DMS153 (cell line): Measurements from ENCODE around the gene UVSSA.
"Not testable (repeated sequence)": the region's sequence is repeated elsewhere in the genome, so short reads cannot be mapped to it uniquely, and the experiment has no call there.

Experiments used
- DNase-seq: peaks from one replicate; lab custom pipeline; 2025; lab: John Stamatoyannopoulos, UW

UVSSA gene

GRCh38 chr4:1316537-1317168, 30.4 kb upstream of the UVSSA start:
- DNase-seq: no peak

DNA sequence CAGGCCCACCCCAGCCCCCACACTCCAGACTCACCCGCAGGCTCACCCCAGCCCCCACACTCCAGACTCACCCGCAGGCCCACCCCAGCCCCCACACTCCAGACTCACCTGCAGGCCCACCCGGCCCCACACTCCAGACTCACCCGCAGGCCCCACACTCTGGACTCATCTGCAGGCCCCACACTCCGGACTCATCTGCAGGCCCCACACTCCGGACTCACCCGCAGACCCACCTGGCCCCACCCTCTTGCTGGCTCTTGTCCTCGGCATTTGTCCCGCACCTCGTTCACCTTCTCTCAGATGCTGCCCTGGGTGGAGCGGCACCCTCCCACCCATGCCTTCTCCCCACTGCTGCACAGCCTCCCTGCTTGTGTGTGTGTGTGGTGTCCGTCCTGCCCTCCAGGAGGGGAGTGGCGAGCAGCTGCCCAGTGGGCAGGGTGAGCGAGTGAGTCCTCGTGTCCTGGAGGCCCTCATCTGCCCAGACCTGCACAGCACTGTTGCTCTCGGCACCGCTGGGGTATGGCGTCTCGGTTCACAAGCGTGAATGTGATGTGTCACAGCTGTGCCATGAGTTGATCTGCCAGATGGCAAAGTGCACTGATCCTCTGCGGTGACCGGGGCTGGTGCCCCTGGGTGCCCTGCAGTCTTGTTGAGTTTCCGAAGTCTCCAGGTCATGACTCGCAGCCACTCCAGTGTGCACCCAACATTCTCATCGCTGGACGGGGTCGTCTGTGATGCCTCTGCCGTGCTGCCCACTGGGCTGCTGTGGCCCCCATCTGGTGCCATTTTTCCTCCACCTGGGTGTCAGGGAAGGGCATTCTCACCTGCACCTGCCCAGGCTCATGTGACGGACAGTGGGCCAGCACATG, 29.6 kb upstream of the UVSSA start:
- DNase-seq: no peak

GRCh38 chr4:1318046-1318375, 29.0 kb upstream of the UVSSA start:
- DNase-seq: no peak

GRCh38 chr4:1318488-1319213, 28.4 kb upstream of the UVSSA start:
- no peak for DNase-seq

DNA sequence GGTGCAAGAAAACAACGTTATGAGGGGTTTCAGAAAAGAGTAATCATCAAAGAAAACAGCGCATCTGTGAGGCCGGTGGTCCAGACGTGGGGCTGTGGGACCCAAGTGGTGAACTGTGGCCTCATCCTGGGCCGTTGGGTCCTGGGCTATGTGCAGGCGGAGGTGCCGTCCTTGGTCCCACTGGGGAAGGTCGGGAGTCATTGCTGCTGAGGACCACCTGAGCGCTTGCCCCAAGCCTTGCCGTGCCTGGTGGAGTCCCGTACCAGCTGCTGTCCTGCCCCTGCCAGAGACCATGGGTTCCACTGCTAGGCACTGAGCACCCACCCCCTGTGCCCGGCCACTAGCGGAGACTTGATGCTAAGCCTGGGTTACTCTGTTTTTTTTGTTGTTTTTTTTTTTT, 25.5 kb upstream of the UVSSA start:
- DNase-seq: no peak

DNA sequence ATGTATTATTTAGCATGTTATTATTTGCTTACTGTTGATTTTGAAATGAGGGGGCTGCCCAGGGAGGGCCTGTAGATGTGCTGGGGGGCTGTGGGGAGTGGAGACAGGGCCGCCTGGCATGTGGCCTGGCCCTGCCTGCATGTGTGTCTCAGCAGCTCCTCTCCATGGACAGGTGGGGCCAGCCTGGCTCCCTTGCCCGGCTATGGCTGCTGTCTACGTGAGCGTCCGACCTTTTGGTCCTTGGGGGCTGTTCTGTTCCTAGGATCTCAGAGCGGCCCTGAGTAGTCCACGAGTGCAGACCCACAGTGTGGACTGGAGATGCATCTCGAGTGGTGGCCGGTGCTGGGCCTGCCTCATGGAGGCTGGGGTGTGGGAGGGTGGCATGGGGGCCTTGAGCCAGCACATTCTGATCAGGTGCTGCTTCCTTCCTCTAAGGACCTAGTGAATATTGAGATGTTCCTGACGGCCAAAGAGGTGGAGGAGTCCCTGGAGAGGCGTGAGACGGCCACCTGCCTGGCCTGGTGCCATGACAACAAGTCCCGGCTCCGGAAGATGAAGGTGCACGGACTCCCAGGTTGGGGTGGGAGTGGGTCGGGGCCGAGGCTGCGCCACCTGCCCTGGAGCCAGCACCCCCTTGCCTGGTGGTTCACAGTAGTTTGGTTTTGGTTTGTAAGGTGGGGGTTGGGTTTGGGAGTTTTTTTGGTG, 24.9 kb upstream of the UVSSA start:
- DNase-seq: no peak

DNA sequence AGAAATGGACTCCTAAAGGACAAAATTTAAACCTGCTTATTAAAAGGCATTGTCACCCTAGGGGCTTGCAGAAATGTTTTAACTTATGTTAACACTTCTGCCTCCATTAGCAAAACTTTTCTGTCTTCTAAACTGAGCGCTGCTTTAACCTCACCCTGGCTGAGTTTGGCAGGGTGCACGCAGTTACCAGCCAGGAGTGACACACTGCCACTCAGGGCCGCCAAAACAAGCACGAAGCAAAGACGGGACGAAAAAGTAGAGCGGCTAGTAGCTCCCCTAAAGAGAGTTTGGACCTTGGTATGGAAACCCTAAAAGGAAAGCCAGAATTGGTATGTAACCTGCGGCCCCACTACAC, 23.8 kb upstream of the UVSSA start:
- no peak for DNase-seq

GRCh38 chr4:1323635-1324442, 23.2 kb upstream of the UVSSA start:
- no peak for DNase-seq

DNA sequence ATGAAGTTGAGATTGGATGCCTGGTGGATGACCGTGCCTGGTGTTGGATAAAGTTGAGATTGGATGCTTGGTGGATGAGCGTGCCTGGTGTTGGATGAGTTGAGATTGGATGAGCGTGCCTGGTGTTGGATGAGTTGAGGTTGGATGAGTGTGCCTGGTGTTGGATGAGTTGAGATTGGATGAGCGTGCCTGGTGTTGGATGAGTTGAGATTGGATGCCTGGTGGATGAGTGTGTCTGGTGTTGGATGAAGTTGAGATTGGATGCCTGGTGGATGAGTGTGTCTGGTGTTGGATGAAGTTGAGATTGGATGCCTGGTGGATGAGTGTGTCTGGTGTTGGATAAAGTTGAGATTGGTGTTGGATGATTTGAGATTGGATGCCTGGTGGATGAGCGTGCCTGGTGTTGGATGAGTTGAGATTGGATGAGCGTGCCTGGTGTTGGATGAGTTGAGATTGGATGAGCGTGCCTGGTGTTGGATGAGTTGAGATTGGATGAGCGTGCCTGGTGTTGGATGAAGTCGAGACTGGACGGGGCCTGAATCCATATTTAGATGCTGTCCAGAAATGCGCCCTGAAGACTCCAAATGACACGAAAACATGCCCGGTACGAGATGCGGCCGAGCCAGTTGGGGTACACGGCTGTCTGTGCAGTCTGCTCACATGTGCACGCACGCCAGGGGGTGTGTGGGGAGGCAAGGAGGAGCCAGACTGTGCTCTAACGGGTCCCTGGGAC, 22.4 kb upstream of the UVSSA start:
- not testable (repeated sequence) for DNase-seq

DNA sequence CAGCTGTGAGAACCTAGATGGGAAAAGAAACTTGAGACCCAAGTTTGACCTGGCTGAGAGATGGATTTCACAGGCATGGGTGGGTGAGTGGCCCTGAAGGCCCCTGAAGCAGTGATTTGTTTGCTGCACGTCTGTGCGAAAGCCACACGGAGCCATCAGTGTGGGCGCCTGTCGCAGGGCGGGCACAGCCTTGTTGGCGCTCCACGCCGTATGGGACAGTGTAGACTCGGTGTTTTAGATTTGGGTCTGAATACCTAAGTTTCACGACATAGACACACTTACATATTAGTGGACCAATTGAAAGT, 21.9 kb upstream of the UVSSA start:
- DNase-seq: no peak

DNA sequence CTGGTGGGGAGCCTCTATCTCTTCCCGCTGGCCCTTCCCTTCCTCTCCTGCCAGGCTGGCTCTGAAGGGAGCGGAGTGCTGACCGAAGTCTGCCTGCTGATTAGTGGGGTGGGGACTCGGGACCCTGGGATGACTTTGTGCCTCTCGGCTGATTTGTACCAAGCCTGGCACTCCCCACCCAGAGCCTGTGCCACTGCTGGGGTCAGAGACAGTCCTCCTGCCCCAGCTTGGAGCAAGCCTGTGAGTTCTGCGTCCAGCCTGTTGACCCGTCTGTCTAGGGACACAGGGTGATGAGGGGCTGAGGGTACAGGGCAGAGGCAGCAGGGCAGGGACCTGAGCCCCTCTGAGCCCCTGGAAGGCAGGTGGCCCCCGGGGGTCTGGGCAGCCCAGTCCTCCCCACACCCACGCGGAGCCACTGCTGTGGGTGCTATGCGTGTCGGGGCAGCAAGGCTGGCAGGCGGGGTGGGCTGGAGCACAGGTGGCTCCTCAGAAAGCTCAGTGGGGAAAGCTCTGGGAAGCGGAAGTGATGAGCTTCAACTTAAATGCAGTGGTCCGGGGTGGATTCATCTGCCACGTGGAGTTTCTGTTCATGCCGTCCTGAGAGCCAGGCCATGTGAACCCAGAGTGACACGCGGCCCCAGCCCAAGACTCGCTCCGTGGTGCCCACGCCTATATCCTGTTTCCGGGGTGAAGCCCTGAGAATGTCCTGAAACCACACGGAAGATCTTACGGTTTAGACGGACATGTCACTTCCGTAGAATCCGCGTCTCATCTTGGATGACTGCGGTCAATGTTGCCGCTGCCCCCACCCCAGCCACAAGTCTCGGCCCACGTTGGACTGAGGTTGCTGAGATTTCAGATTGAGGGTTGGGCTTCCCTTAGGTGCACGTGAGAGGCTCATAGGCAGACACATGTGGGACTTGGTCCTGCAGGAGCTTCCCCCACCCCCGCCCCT, 21.1 kb upstream of the UVSSA start:
- DNase-seq: no peak

GRCh38 chr4:1326751-1327525, 20.1 kb upstream of the UVSSA start:
- DNase-seq: no peak

- DNase-seq: no peak
These were observed 19.3 kb upstream of the UVSSA start for GRCh38 chr4:1327526-1328266.

GRCh38 chr4:1328267-1329155, 18.5 kb upstream of the UVSSA start:
- no peak for DNase-seq

DNA sequence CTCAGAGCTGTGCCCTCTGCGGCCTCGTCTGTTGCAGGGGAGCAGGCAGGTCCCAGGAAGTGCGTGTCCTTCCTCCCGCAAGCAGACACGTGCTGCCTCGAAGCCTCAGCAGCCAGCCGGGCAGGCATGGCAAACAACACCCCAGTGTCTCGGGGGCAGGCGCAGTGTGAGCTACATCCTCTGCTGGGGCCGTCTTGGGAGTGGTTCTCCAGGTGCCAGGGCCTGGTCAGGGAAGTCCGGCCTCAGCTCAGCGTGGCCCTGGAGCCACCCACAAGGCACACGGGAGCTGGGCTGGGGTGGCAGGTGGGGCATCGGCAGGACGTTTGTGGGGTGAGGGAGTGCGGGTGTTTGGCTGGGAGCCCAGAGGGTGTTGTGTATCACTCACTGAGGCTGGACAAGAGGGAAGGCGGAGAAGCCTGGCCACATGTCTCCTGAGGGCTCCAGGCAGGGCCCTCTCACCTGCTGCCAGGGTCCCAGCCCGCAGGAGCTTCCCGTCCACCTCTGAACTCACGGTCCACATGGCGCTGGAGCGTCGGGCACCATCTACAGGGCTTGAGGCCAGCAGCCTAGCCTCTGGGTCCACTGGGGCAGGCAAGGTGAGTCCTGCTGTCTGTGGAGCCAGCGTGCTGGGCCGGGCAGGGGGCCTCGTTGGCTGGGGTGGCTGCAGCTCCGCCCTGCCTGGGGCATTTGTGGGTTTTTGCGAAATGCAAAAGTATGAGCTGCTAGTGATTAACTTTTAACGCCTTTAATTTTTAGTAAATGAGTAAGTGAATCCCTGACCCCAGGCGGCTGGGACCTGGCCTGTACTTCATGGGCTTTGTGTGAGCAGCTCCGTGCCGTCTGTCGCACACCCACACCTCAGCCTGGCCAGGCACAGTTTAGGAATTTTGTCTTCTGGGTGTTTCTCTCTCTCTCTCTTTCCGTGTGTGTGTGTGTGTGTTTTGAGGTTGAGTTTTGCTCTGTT, 17.3 kb upstream of the UVSSA start:
- no peak for DNase-seq
